ENCODE measurements around the gene ZBTB26. TPM values are rescaled to one million over a fixed set of nuclear protein-coding genes. Genes with fewer than 3 reads are reported as not detected.

The ZBTB26 gene
- total RNA-seq: 2.3 and 3.8 TPM in 2 replicates

DNA sequence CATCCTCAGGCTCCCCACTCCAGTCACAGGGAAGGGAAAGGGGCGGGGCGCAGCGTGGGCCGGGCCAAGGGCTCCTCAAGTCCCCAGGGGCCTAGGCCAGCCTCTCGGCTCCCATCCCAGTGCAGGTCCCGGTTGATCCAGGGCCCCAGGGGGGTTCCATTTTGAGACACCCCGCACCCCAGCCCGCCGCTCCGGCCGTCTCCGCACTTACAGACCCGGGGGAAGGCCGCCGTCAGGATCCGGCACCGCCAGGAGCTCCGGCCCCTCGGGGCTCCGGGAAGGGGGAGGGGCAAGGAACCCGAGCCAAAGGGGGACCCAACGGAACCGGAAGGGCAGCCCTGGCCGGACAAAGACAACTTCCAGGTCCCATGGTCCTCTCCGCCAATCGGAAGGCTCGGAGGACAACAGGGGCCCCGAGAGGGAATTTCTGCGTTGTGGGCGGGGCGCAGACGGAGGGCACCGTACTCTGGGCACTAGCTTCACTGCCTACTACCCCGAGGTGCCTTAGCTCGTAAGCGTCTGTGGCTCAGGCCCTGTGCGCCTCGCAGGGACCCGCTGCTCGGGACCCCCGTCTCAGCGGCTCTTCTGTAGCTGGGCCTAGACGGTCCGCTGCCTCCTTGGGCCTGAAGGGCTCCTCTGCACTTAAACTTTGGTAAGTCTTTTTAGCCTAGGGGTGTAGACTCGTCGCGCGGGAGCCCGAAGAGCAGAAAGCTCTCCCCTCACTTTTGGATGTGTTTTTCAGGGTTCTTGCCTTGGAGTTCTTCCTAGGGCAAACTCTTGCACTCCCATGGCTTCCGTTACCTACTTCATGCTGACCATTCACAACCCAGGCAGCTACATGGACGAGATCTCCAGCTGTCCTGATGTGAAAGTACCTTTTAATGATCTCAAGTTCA is at the start of gene ZBTB26:
TSS of gene ZBTB26 (minus strand) at position 287 of the 896 bp plus-strand sequence. CDS start 11,578 bp downstream, outside the sequence.

DNA sequence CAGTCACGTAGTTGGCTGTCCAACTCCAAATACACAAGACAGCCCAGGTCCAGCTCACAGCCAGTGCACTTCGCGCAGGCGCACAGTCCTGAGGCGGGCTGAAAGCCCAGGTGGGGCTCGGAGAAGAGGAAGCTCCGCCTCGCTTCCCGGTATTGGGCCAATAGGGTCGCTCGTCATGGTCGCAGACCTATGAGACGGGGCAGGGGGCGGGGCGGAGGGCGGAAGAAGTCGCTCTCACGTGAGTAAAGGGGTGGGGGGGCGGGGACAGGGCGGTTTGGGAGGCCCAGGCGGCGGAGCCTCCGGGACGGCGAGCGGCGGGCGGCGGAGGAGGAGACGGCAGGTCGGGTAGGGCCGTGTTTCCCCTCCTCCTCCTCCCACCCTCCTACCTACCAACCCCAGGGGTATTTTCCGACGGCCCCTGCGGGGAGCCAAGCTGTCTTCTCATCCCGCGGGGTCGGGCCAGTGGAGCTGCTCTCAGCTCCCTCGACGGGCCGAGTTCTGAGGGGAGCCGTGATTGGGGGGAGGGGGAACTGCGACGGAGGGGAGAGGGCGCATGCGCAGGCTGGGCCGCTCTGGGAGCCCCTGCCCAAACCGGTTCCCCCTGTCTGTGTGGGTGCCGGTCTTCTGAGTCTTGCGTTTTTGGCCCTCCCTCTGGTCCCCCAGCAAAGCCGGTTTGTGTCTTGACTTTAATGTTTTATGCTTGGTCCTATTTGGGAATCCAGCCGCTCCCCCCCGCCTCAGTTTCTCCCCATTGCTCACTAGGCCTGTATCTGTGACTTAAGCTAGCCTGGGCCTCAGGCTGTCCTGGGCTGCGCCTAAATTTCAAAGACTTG is 9.7 kb upstream of the ZBTB26 start, which contains the start of gene RABGAP1:
TSS of gene RABGAP1 (plus strand) at position 272 of the 833 bp plus-strand sequence. CDS start 16,040 bp downstream, outside the sequence.

DNA sequence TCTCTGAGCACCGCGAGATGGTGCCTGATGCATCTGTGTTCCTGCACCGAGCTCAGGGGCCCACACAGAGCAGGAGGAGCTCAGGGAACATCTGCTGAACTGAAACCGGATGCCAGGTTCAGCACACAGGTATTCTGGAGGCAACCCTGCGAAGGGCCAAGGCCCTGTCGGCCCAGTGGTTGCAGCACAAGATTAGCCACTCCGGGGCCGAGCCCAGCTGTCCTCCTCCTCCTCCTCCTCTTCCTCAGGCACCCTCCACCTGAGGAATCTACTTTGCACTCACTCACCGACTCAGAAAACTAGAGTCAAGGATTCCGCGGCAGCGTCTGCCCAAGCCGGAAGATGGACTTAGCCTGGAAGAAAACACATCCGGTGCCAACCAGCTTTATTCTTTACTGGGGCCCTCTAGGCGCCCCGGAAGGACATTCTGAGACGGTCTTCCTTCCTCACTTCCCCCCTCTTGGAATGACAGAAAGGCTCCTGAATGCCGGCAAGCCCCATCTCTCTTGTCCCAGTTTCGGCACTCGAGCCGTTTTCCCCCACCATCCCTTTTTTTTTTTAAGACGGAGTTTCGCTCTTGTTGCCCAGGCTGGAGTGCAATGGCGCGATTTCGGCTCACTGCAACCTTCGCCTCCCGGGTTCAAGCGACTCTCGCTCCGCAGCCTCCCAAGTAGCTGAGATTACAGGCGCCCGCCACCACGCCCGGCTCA is 18.2 kb downstream of the ZBTB26 start, which contains the start of gene ZBTB6:
TSS of gene ZBTB6 (minus strand) at position 360 of the 710 bp plus-strand sequence. CDS start 1,251 bp downstream, outside the sequence.

DNA sequence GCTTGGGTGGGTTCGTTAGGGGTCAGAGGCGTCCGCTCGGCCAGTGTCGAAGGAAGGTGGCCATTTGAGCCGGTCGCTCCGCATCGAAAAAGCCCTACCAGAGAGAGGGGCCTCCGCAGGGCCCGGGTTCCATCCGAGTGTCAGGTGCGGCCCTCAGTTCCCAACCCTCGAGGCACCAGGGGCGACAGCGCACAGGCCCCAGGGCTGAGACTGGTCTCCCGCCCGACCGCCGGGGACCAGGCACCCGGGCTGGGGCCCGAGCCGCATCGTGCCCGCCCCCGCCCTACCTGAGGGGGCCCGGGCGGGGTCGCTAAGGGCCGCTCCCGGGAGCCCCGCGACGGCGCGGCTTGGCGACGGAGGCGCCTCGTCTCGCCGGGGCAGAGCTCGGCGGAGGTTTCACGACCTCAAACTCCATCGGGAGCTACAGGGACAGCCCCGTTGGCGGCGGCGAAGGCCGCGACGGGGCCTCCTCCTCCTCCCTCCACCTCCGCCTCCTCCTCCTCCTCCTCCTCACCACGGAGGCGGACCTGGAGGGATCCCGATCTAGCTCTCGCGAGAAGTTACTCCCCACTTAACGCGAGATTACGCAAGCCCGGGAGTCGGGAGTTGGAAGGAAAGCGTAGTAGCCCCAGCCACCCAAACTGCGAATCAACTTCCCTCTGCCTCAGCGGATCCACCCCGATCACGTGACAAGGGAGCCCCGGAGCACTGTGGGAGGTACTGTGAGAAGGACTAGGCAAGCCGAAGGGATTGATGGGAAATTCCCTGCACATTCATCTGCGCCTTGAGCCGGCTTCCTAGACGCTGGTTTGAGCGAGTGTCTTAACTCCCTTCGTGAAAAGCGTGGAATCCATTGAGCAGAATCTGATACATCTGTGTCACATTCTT is 26.2 kb downstream of the ZBTB26 start, which contains the start of gene RC3H2:
TSS of gene RC3H2 (minus strand) at position 537 of the 888 bp plus-strand sequence. CDS start 7,850 bp downstream, outside the sequence.

Other genes starting within 250 kb of the ZBTB26 start
- gene OR1L4, start 207.5 kb downstream of the ZBTB26 start, total RNA-seq: not detected in 2 replicates
- not detected in 2 replicates for gene OR1L6, start 189.2 kb downstream of the ZBTB26 start, total RNA-seq
- not detected in 2 replicates for gene OR5C1, start 142.6 kb downstream of the ZBTB26 start, total RNA-seq
- not detected in 2 replicates for gene OR1K1, start 131.4 kb downstream of the ZBTB26 start, total RNA-seq
- 10.0 and 10.1 TPM in 2 replicates for gene PDCL, start 102.9 kb downstream of the ZBTB26 start, total RNA-seq
- gene RC3H2, start 26.2 kb downstream of the ZBTB26 start, total RNA-seq: 29.3 and 43.4 TPM in 2 replicates
- 4.2 TPM in 2 replicates for gene ZBTB6, start 18.2 kb downstream of the ZBTB26 start, total RNA-seq
- gene RABGAP1, start 9.5 kb upstream of the ZBTB26 start, total RNA-seq: 5.7 and 11.5 TPM in 2 replicates
- gene GPR21, start 102.2 kb upstream of the ZBTB26 start, total RNA-seq: not detected in 2 replicates

All from mesangial cell (primary cell).